SK-N-SH (cell line): Measurements from ENCODE around the gene TDRKH.

ENCODE experiments used
- CHD2 ChIP-seq: fragments of 150-350 bp; IDR thresholded peaks from 2 replicates; pipeline ENCODE4 v1.6.1; 2018; ENCODE audit warnings: low read length; ENCODE audit not compliant: partially characterized antibody
- POLR2AphosphoS5 ChIP-seq: IDR thresholded peaks from 2 replicates; pipeline ENCODE4 v1.6.1; 2012; ENCODE audit warnings: low read depth, low read length
- REST ChIP-seq: IDR thresholded peaks from 2 replicates; pipeline ENCODE4 v1.6.1; 2012; ENCODE audit warnings: mild to moderate bottlenecking, low read depth, low read length, moderate library complexity

- TF ChIP-seq REST (no peak), POLR2AphosphoS5 (no peak), CHD2 (no peak)
Measured at GRCh38 chr1:151787689-151788088, 2.6 kb downstream of the TDRKH start.
